Gastroesophageal sphincter (tissue), 2 donors: ENCODE measurements around the gene TNFRSF14.

Experiments
- EP300 ChIP-seq: sonication (generic); formaldehyde crosslinking; IDR thresholded peaks from one replicate; pipeline ENCODE4 v1.6.1; 2017; ENCODE audit warnings: antibody characterized with exemption, mild to moderate bottlenecking
- POLR2A ChIP-seq, 2 donors: fragments of 450-650 bp; IDR thresholded peaks; one replicate each; pipeline ENCODE4 v1.6.1; 2017; ENCODE audit warnings: antibody characterized with exemption in 2 of 2, mild to moderate bottlenecking in 2 of 2, moderate library complexity in 1 of 2

DNA sequence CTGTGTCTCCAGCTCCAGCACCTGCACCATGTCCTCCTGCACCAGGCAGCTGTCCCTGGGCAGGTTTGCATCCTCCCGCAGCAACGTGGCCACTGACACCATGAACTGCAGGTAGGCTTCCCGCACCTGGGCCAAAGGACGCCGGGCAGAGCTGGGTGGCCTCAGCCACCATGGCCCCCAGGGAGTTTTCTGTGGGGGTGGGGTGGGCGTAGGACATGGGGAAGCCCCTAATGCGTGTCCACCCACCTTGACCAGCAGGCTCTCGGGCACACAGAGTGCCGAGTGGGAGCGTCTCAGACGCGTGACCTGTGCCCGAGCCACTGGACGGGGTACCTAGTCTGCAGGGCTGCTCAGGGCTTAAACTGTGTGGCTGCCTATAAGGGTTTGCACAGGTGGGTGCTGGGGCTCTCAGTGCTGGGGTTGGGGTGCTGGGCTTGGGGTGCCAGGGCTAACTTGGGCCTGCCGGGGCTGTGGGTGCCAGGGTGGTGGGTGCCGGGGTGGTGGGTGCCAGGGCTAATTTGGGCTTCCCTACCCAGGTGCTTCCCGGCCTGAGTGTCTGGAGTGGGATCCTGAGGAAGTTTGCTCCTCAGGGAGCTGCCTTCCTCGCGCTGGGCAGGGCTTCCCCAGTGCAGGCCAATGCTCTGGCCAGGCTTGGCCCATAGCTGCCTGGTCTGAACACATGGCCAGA is 48.1 kb downstream of the TNFRSF14 start:
- no peak for TF ChIP-seq POLR2A (IDR thresholded peaks at IDR 0.05)
- TF ChIP-seq EP300 = no peak
